BE2C (cell line): Measurements from ENCODE around the gene RRAGA.

ENCODE experiments used
- DNase-seq: peaks from one replicate; pipeline ENCODE4 v3.0.0-alpha.2; 2020
- H3K27me3 ChIP-seq: fragments of 250-450 bp; sonication (Bioruptor Pico); 2 replicates; pipeline ENCODE4 v1.5.1; 2020; ENCODE audit warnings: mild to moderate bottlenecking
- H3K36me3 ChIP-seq: fragments of 250-450 bp; sonication (Bioruptor Pico); 2 replicates; pipeline ENCODE4 v1.5.1; 2020; ENCODE audit warnings: mild to moderate bottlenecking
- H3K4me1 ChIP-seq: fragments of 250-450 bp; sonication (Bioruptor Pico); 2 replicates; pipeline ENCODE4 v1.5.1; 2020
- H3K4me3 ChIP-seq: 2 replicates; pipeline ENCODE4 v1.5.1; 2011; ENCODE audit warnings: low read depth, low read length
- H3K9me3 ChIP-seq: fragments of 250-450 bp; sonication (Bioruptor Pico); 2 replicates; pipeline ENCODE4 v1.5.1; 2020
- CTCF ChIP-seq: IDR thresholded peaks from 2 replicates; pipeline ENCODE4 v1.5.1; 2012; ENCODE audit warnings: mild to moderate bottlenecking, low read depth, low read length

Gene RRAGA

GRCh38 chr9:19032406-19032805, 16.8 kb upstream of the RRAGA start:
- Histone ChIP-seq H3K9me3 (no peaks in the 10 kb centered on the region), H3K4me1 (no peaks in the 10 kb centered on the region), H3K27me3 (no peaks in the 10 kb centered on the region; the same call in 1 of the 2 replicates), H3K4me3 (no peak overlapping the region), H3K36me3 (no peaks in the 10 kb centered on the region)
- TF ChIP-seq CTCF = no peak
- DNase-seq = no peak

- no peak for TF ChIP-seq CTCF
- Histone ChIP-seq H3K27me3 (no peaks in the 10 kb centered on the region; the same call in 1 of the 2 replicates), H3K4me3 (no peak within 1 kb of the TSS)
Observed at GRCh38 chr9:19033015-19033414, 16.2 kb upstream of the RRAGA start, which contains the start of gene SAXO1. TSS of gene SAXO1 (minus strand) at chr9:19033209. CDS start at chr9:19032908, 301 bp downstream.

GRCh38 chr9:19036611-19037010, 12.6 kb upstream of the RRAGA start:
- Histone ChIP-seq H3K27me3 (no peaks in the 10 kb centered on the region; the same call in 1 of the 2 replicates), H3K36me3 (no peaks in the 10 kb centered on the region), H3K4me1 (no peaks in the 10 kb centered on the region), H3K9me3 (no peaks in the 10 kb centered on the region), H3K4me3 (no peak overlapping the region)
- TF ChIP-seq CTCF = peak; percentile 28
- DNase-seq = no peak

More at GRCh38 chr9:19033015-19033414, 16.2 kb upstream of the RRAGA start, which contains the start of gene SAXO1:
- Histone ChIP-seq H3K9me3 (no peaks in the 10 kb centered on the region), H3K36me3 (no peaks in the 10 kb centered on the region), H3K4me1 (no peaks in the 10 kb centered on the region)
- no peak for DNase-seq

- peak overlapping the region; percentile 96 for H3K4me3 ChIP-seq
- H3K36me3 ChIP-seq = no peaks in the 10 kb centered on the region; the same call in 1 of the 2 replicates
- H3K4me1 ChIP-seq = no peaks in the 10 kb centered on the region
- no peak for DNase-seq
- H3K9me3 ChIP-seq = no peaks in the 10 kb centered on the region
- no peaks in the 10 kb centered on the region for H3K27me3 ChIP-seq
- TF ChIP-seq CTCF = no peak
Observed at GRCh38 chr9:19049917-19050636, 850 bp downstream of the RRAGA start.

GRCh38 chr9:19050637-19051591, 1.7 kb downstream of the RRAGA start:
- H3K9me3 ChIP-seq = no peaks in the 10 kb centered on the region
- no peak for TF ChIP-seq CTCF
- peak overlapping the region; percentile 96 for H3K4me3 ChIP-seq
- H3K27me3 ChIP-seq = no peaks in the 10 kb centered on the region
- H3K4me1 ChIP-seq = no peaks in the 10 kb centered on the region
- no peak for DNase-seq
- H3K36me3 ChIP-seq = no peaks in the 10 kb centered on the region; the same call in 1 of the 2 replicates
